GM18511 (cell line): ENCODE measurements around the gene CORO1A.
"Not testable (repeated sequence)": the region's sequence is repeated elsewhere in the genome, so short reads cannot be mapped to it uniquely, and the experiment has no call there.

Experiments used
- ATAC-seq: cut with Tn5 transposase; IDR thresholded peaks from one replicate; pipeline ENCODE4 v1.9.1; 2021; ENCODE audit warnings: mild to moderate bottlenecking, moderate library complexity; ENCODE audit not compliant: unreplicated experiment

Gene CORO1A

GRCh38 chr16:30183233-30184095, at the start of gene CORO1A:
CORO1A (plus strand) TSS chr16:30183602; CDS start chr16:30185210, 1,608 bp downstream.
- ATAC-seq = peak; percentile 54

GRCh38 chr16:30136971-30137605, 46.3 kb upstream of the CORO1A start:
- ATAC-seq = no peak

DNA sequence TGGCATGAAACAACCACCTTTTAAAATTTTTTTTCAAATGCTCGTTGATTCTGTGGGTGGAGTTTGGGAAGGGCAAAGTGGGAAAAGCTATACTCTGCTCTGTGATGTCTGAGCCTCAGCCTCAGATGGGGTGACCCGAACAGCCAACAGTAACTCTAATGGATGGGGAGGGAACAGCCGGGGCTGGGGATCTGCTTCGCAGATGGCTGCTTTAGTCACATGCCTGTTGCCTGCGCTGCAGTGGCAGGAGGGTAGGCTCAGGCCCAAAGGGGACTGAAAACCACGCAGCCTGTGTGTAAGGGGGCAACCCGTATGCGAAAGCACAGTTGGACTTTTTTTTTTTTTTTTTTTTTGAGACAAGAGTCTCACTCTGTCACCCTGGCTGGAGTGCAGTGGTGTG, 45.5 kb upstream of the CORO1A start:
- no peak for ATAC-seq

- ATAC-seq = no peak
Measured at GRCh38 chr16:30139583-30140481, 43.6 kb upstream of the CORO1A start.

- ATAC-seq = no peak
Measured at GRCh38 chr16:30141750-30142149, 41.7 kb upstream of the CORO1A start.

DNA sequence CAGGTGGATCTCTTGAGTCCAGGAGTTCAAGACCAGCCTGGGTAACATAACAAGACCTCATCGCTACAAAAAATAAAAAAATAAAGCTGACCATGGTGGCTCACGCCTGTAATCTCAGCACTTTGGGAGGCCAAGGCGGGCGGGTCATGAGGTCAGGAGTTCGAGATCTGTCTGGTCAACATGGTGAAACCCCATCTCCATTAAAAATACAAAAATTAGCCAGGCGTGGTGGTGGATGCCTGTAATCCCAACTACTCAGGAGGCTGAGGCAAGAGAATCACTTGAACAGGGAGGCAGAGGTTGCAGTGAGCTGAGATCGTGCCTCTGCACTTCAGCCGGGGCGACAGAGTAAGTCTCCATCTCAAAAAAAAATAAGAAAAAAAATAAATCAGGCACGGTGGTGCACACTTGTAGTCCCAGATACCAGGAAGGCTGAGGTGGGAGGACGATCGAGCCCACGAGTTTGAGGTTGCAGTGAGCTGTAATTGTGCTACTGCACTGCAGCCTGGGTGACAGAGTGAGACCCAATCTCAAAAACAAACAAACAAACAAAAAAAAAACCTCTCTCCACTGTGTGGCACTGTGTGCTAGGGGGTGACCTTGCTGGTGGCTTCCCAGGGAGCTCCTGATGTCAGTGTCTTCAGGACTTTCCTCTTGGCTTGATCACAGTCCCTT, 40.6 kb upstream of the CORO1A start:
- ATAC-seq = no peak

DNA sequence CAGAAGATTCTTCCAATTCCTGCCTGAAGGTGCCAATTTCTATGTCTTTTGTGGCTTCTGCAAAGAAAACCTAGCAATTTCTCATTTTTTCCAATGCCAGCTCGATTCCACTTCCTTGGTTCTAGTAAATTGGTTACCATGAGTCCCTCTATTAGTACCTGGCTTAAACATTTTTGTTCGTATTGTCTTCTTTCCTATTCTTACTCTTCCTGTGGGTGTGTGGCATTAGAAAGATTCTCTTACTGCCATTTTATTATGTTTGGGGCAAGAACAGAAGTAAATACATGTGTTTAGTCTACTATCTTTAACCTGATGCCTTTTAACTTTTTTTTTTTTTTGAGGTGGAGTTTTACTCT, 40.1 kb upstream of the CORO1A start:
- ATAC-seq = no peak

- no peak for ATAC-seq
Measured at GRCh38 chr16:30144017-30144416, 39.4 kb upstream of the CORO1A start.

GRCh38 chr16:30144917-30145316, 38.5 kb upstream of the CORO1A start:
- ATAC-seq = no peak

- ATAC-seq = no peak
Measured at GRCh38 chr16:30145657-30146056, 37.7 kb upstream of the CORO1A start.

DNA sequence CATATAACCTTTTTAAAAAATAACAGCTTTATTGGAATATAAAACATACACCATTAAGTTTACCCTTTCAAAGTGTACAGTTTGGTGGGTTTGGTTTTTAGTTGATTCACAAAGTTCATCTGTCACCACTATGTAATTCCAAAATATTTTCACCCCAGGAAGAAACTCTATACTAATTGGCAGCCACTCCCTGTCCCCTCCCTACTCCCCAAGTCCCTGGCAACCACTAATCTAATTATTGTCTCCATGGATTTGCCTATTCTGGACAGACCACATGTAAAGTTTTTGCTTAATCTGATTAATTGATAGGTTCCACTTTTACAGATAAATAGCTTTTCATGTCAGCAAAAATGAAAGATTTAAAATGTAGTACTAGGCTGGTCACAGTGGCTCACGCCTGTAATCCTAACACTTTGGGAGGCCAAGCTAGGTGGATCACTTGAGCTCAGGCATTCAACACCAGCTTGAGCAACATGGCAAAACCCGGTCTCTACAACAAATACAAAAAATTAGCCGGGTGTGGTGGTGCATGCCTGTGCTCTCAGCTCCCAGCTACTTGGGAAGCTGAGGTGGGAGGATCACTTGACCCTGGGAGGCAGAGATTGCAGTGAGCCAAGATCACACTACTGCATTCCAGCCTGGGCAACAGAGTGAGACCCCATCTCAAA, 35.4 kb upstream of the CORO1A start:
- ATAC-seq = no peak

- ATAC-seq = no peak
Measured at GRCh38 chr16:30149250-30149930, 34.0 kb upstream of the CORO1A start.

DNA sequence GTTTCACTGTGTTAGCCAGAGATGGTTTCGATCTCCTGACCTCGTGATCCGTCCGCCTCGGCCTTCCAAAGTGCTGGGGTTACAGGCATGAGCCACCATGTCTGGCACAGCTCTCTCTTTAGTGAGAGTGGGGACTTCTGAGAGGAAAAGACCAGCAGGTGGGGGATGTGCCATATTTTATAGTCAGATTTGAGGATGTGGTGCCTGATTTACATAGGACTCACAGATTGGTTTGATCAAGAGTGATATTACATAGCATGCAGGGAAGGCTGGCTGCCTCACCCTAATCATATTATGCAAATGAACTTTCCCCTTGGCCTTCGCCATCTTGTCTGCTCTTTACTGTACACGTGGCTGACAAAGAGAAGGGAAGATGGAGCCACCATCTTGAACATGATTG, 32.3 kb upstream of the CORO1A start:
- no peak for ATAC-seq

- ATAC-seq = no peak
Measured at GRCh38 chr16:30152517-30152916, 30.9 kb upstream of the CORO1A start.

- no peak for ATAC-seq
Measured at GRCh38 chr16:30155188-30155587, 28.2 kb upstream of the CORO1A start.

GRCh38 chr16:30157214-30157613, 26.2 kb upstream of the CORO1A start:
- no peak for ATAC-seq

DNA sequence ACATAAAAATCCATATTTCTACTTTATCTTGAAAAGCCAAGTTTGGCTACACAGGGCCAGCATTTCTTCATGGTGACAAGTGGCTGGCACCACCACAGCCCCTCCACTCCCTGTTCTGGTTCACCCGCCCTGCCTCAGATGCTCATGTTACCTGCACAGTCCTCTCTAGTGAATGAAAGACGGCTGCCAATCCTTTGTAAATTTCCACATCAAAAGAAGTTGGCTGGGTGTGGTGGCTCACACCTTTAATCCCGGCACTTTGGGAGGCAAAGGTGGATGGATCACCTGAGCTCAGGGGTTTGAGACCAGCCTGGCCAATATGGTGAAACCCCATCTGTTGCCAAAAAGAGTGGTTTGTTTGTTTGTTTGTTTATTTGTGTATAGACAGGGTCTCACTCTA, 19.9 kb upstream of the CORO1A start:
- ATAC-seq = no peak

GRCh38 chr16:30166202-30166902, 17.1 kb upstream of the CORO1A start:
- ATAC-seq = peak; percentile 48

GRCh38 chr16:30168746-30169145, 14.7 kb upstream of the CORO1A start:
- ATAC-seq = not testable (repeated sequence)
